GM12872 (cell line): Measurements from ENCODE around the gene UCK2.

ENCODE experiments used
- TF ChIP-seq, protein P1 (sequence below): IDR thresholded peaks from 3 replicates; pipeline ENCODE4 v1.5.1; 2011; ENCODE audit warnings: low read depth, mild to moderate bottlenecking, low read length, moderate library complexity; ENCODE audit not compliant: insufficient read depth

Gene UCK2

DNA sequence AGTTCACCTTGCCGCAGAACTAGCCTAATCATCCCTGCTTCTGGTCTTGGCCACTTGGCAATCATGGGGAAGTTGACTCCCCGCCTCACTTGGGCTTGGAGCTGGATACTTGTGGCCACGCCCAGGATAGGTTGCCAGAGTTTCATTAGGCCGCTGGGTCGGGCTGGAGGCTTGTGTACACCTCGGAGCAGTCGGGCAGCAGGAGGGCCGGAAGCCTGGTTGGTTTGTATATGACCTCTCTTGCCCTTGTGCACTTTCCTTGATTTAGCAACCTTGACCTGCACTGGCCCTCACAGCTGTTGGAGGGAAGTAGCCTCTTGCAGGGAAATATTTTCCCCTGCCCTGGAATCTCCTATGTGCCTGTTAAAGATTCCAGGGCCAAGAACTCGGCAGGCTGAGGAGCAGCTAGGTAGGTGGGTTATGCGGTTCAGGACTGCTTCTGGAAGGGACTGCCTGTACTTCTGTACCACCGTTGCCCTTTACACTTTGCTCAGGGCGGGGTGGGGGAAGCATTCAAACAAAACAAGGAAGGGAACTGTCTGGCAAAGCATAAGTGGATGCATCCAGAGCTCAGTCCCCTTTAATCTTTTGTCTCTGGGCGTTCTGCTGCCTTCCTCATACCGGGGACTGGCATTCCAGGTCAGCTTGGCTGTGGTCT lies 83.5 kb downstream of the UCK2 start:
- TF ChIP-seq, protein P1, sequence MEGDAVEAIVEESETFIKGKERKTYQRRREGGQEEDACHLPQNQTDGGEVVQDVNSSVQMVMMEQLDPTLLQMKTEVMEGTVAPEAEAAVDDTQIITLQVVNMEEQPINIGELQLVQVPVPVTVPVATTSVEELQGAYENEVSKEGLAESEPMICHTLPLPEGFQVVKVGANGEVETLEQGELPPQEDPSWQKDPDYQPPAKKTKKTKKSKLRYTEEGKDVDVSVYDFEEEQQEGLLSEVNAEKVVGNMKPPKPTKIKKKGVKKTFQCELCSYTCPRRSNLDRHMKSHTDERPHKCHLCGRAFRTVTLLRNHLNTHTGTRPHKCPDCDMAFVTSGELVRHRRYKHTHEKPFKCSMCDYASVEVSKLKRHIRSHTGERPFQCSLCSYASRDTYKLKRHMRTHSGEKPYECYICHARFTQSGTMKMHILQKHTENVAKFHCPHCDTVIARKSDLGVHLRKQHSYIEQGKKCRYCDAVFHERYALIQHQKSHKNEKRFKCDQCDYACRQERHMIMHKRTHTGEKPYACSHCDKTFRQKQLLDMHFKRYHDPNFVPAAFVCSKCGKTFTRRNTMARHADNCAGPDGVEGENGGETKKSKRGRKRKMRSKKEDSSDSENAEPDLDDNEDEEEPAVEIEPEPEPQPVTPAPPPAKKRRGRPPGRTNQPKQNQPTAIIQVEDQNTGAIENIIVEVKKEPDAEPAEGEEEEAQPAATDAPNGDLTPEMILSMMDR = no peak

GRCh38 chr1:165911609-165912281 lies 84.3 kb downstream of the UCK2 start:
- TF ChIP-seq, protein P1 = no peak

DNA sequence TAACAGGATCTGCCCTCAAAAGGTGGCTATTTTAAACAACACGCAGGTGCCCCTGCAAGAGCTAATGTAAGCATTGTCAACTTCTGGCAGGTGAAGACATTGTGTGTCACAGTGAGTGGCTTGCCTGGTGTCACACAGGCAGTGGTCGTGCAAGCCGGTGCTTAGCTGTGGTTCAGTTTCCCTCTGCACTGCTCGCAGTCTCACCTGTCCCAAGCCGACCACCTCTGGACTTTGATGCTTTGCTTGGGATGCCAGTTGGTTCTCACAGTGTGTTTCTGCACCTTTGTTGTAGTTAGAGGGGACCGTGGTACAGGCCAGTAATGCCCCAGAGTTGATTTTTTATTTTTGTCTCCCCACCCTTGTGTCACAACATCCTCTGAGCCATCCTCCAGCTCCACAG lies 85.2 kb downstream of the UCK2 start:
- TF ChIP-seq, protein P1 = no peak

- TF ChIP-seq, protein P1 = peak; percentile 85
These were observed 86.9 kb downstream of the UCK2 start for GRCh38 chr1:165914136-165914798.

DNA sequence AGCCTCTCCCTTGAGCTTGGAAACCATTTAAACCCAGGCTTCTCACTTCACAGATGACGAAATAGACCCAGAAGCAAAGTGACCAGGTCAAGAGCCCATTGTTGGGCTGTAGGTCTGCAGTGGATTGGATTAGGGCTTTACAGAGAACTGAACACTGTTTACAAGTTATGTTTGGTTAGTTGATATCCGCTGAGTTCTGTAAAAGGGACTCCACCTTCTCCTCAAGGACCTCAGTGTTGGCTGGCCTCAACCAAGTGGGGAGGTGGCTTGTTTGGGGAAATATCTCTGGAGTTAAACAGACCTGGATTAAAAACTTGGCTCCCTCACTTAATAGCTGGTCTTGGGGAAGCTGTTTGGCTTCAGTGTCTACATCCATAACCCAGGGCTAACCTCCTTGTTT lies 88.1 kb downstream of the UCK2 start:
- TF ChIP-seq, protein P1 = no peak

GRCh38 chr1:165915932-165916348 lies 88.5 kb downstream of the UCK2 start:
- TF ChIP-seq, protein P1 = no peak

DNA sequence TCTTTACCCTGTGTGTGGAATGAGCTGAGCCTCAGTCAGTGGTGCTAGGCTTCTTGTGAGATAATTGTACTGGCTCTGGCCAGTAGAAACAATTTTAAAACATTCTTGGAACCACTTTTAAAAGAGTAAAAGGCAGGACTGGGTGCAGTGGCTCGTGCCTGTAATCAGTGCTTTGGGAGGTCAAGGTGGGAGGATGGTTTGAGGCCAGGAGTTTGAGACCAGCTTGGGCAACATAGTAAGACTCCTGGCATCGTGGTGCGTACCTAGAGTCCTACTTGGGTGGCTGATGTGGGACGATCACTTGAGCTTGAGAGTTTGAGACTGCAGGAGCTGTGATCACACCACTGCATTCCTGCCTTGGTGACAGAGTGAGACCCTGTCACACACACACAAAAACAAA lies 89.8 kb downstream of the UCK2 start:
- TF ChIP-seq, protein P1 = no peak
